OCI-LY1 (cell line): ENCODE data around the gene PALD1.
"Not testable (repeated sequence)": the region's sequence is repeated elsewhere in the genome, so short reads cannot be mapped to it uniquely, and the experiment has no call there.

Experiments used
- H2AFZ ChIP-seq: fragments of 200-600 bp; sonication (generic), shearing (Covaris generic); 2 replicates; pipeline ENCODE4 v1.6.0; 2014; ENCODE audit warnings: antibody characterized with exemption, mild to moderate bottlenecking, low read length
- H3F3A ChIP-seq: fragments of 200-600 bp; sonication (generic), shearing (Covaris generic); 2 replicates; pipeline ENCODE4 v1.6.0; 2014; ENCODE audit warnings: mild to moderate bottlenecking, antibody characterized with exemption, low read length, moderate library complexity; ENCODE audit not compliant: insufficient read depth
- H3K27ac ChIP-seq: fragments of 200-600 bp; sonication (generic); 2 replicates; pipeline ENCODE4 v1.5.1; 2014; ENCODE audit warnings: low read length, mixed run types, mild to moderate bottlenecking, low read depth; ENCODE audit not compliant: poor library complexity, severe bottlenecking
- H3K27me3 ChIP-seq: fragments of 200-600 bp; sonication (generic); 2 replicates; pipeline ENCODE4 v1.6.0; 2014; ENCODE audit warnings: antibody characterized with exemption, mild to moderate bottlenecking, low read length, moderate library complexity; ENCODE audit not compliant: insufficient read depth
- H3K36me3 ChIP-seq: fragments of 200-600 bp; sonication (generic); 2 replicates; pipeline ENCODE4 v1.6.1; 2014; ENCODE audit warnings: mild to moderate bottlenecking, antibody characterized with exemption, low read length, moderate library complexity, mixed read lengths; ENCODE audit not compliant: insufficient read depth
- H3K4me1 ChIP-seq: fragments of 200-600 bp; sonication (generic); 2 replicates; pipeline ENCODE4 v1.5.1; 2014; ENCODE audit warnings: mild to moderate bottlenecking, low read length, moderate library complexity; ENCODE audit not compliant: insufficient read depth, severe bottlenecking
- H3K4me2 ChIP-seq: fragments of 200-600 bp; sonication (generic), shearing (Covaris generic); 2 replicates; pipeline ENCODE4 v1.6.1; 2014; ENCODE audit warnings: low read length
- H3K4me3 ChIP-seq: fragments of 200-600 bp; sonication (generic); 2 replicates; pipeline ENCODE4 v1.5.1; 2014; ENCODE audit warnings: low read length, low read depth, mild to moderate bottlenecking, mixed read lengths; ENCODE audit not compliant: poor library complexity, severe bottlenecking
- H3K79me2 ChIP-seq: fragments of 200-600 bp; shearing (Covaris generic); 2 replicates; pipeline ENCODE4 v1.6.1; 2016; ENCODE audit warnings: mixed run types, low read length, mixed read lengths; ENCODE audit not compliant: insufficient read depth
- H3K9ac ChIP-seq: fragments of 200-600 bp; sonication (generic), shearing (Covaris generic); 2 replicates; pipeline ENCODE4 v1.6.1; 2014; ENCODE audit warnings: mild to moderate bottlenecking, low read length, mixed read lengths
- H3K9me2 ChIP-seq: fragments of 200-600 bp; sonication (generic), shearing (Covaris generic); 2 replicates; pipeline ENCODE4 v1.6.1; 2014; ENCODE audit warnings: low read depth, mild to moderate bottlenecking, low read length, mixed read lengths
- H3K9me3 ChIP-seq: fragments of 200-600 bp; shearing (Covaris generic); 2 replicates; pipeline ENCODE4 v1.6.1; 2014; ENCODE audit warnings: low read length, mixed read lengths
- H4K20me1 ChIP-seq: fragments of 200-600 bp; sonication (generic), shearing (Covaris generic); 2 replicates; pipeline ENCODE4 v1.6.0; 2016; ENCODE audit warnings: mild to moderate bottlenecking, low read length; ENCODE audit not compliant: insufficient read depth
- CTCF ChIP-seq: fragments of 200-600 bp; sonication (generic), shearing (Covaris generic); IDR thresholded peaks from 2 replicates; pipeline ENCODE4 v1.5.1; 2017; ENCODE audit warnings: mild to moderate bottlenecking, antibody characterized with exemption, low read length, moderate library complexity, mixed read lengths
- EZH2 ChIP-seq: fragments of 200-600 bp; sonication (generic), shearing (Covaris generic); IDR thresholded peaks from 2 replicates; pipeline ENCODE4 v1.8.0; 2017; ENCODE audit warnings: borderline replicate concordance, mixed run types, mild to moderate bottlenecking, antibody characterized with exemption, low read length, moderate library complexity, mixed read lengths

The PALD1 gene

GRCh38 chr10:70481105-70481504 is 2.5 kb downstream of the PALD1 start:
- no peaks in the 10 kb centered on the region for H4K20me1 ChIP-seq
- no peak overlapping the region for H2AFZ ChIP-seq
- H3K4me3 ChIP-seq, result peak overlapping the region; percentile 91
- no peaks in the 10 kb centered on the region for H3K27me3 ChIP-seq
- H3F3A ChIP-seq, result no peaks in the 10 kb centered on the region
- TF ChIP-seq EZH2 (no peak), CTCF (no peak)
- no peaks in the 10 kb centered on the region for H3K9me2 ChIP-seq
- H3K4me2 ChIP-seq, result peak overlapping the region; percentile 73
- H3K79me2 ChIP-seq, result peaks cover 28% of the 10 kb centered on the region
- peak overlapping the region; percentile 96 for H3K27ac ChIP-seq
- H3K9me3 ChIP-seq, result no peaks in the 10 kb centered on the region
- peaks cover 55% of the 10 kb centered on the region for H3K36me3 ChIP-seq
- H3K9ac ChIP-seq, result peak overlapping the region; percentile 94
- H3K4me1 ChIP-seq, result peaks cover 71% of the 10 kb centered on the region

GRCh38 chr10:70481831-70482530 is 3.4 kb downstream of the PALD1 start:
- Histone ChIP-seq H3K27ac (peak overlapping the region; percentile 96), H3K36me3 (peaks cover 64% of the 10 kb centered on the region), H3F3A (no peaks in the 10 kb centered on the region), H3K9ac (peak overlapping the region; percentile 94), H3K4me3 (peak overlapping the region; percentile 91), H3K9me2 (no peaks in the 10 kb centered on the region), H3K4me2 (peak overlapping the region; percentile 73), H3K4me1 (peaks cover 80% of the 10 kb centered on the region), H2AFZ (no peak overlapping the region), H3K79me2 (peaks cover 28% of the 10 kb centered on the region), H3K27me3 (no peaks in the 10 kb centered on the region), H3K9me3 (no peaks in the 10 kb centered on the region), H4K20me1 (no peaks in the 10 kb centered on the region)
- TF ChIP-seq EZH2, result no peak

- Histone ChIP-seq H3K79me2 (peaks cover 28% of the 10 kb centered on the region), H2AFZ (no peak overlapping the region), H3K27me3 (no peaks in the 10 kb centered on the region), H3K27ac (peak overlapping the region; percentile 96), H3K9me2 (no peaks in the 10 kb centered on the region), H4K20me1 (no peaks in the 10 kb centered on the region), H3K36me3 (peaks cover 74% of the 10 kb centered on the region), H3K9me3 (no peaks in the 10 kb centered on the region), H3K4me1 (peaks cover 79% of the 10 kb centered on the region), H3K4me2 (peak overlapping the region; percentile 73), H3K4me3 (peak overlapping the region; percentile 91), H3F3A (no peaks in the 10 kb centered on the region), H3K9ac (peak overlapping the region; percentile 94; the same call in 1 of the 2 replicates)
- TF ChIP-seq CTCF (no peak), EZH2 (no peak)
Observed at GRCh38 chr10:70482982-70483760, 4.6 kb downstream of the PALD1 start.

- not testable (repeated sequence) for H4K20me1 ChIP-seq, H3K9me3 ChIP-seq, H3K9me2 ChIP-seq, H2AFZ ChIP-seq, H3K4me3 ChIP-seq, H3F3A ChIP-seq, H3K4me2 ChIP-seq, H3K9ac ChIP-seq, H3K27me3 ChIP-seq
- peaks cover 32% of the 10 kb centered on the region for H3K79me2 ChIP-seq
- H3K27ac ChIP-seq, result peak overlapping the region; percentile 96
- H3K36me3 ChIP-seq, result peaks cover 79% of the 10 kb centered on the region
- H3K4me1 ChIP-seq, result peaks cover 84% of the 10 kb centered on the region
Observed at GRCh38 chr10:70483872-70484271, 5.3 kb downstream of the PALD1 start.
